ENCODE measurements around the gene NUBPL. TPM values are rescaled to one million over a fixed set of nuclear protein-coding genes. Genes with fewer than 3 reads are reported as not detected.

The NUBPL gene
- total RNA-seq, 1 experiment from 2014 or later, result 5.7 TPM

- DNase-seq (ENCODE audit: low read depth, low spot score), result no peak
- ATAC-seq, result no peak
- no TSS peak for BruUV-seq (replicated peaks)
- intact Hi-C loops (cut with micrococcal nuclease; ENCODE audit: unreplicated experiment), result no loop called here
- Histone ChIP-seq H3K27me3 (ENCODE audit: control insufficient read depth, insufficient read depth, low read length) (no peaks in the 10 kb centered on the region), H3K4me1 (ENCODE audit: control insufficient read depth, insufficient read depth, low read length) (no peaks in the 10 kb centered on the region), H3K4me3 (ENCODE audit: low read depth in 2 of 2, low read length in 2 of 2) (no peak overlapping the region), H3K9me3 (ENCODE audit: control insufficient read depth, insufficient read depth, low read depth, low read length) (no peaks in the 10 kb centered on the region), H3K27ac (ENCODE audit: low read length) (no peak overlapping the region), H3K36me3 (ENCODE audit: control insufficient read depth, insufficient read depth, low read length) (no peaks in the 10 kb centered on the region)
- ChIA-PET POLR2A (no interaction called here), CTCF (no interaction called here)
- TF ChIP-seq TCF7L2 (IDR thresholded peaks at IDR 0.05; ENCODE audit: low read depth, low read length), result no peak
- no peak for TF ChIP-seq CTCF (IDR thresholded peaks at IDR 0.05)
- no peak for TF ChIP-seq POLR2AphosphoS5 (IDR thresholded peaks at IDR 0.05; ENCODE audit: low read depth, low read length)
- TF ChIP-seq, protein P1, sequence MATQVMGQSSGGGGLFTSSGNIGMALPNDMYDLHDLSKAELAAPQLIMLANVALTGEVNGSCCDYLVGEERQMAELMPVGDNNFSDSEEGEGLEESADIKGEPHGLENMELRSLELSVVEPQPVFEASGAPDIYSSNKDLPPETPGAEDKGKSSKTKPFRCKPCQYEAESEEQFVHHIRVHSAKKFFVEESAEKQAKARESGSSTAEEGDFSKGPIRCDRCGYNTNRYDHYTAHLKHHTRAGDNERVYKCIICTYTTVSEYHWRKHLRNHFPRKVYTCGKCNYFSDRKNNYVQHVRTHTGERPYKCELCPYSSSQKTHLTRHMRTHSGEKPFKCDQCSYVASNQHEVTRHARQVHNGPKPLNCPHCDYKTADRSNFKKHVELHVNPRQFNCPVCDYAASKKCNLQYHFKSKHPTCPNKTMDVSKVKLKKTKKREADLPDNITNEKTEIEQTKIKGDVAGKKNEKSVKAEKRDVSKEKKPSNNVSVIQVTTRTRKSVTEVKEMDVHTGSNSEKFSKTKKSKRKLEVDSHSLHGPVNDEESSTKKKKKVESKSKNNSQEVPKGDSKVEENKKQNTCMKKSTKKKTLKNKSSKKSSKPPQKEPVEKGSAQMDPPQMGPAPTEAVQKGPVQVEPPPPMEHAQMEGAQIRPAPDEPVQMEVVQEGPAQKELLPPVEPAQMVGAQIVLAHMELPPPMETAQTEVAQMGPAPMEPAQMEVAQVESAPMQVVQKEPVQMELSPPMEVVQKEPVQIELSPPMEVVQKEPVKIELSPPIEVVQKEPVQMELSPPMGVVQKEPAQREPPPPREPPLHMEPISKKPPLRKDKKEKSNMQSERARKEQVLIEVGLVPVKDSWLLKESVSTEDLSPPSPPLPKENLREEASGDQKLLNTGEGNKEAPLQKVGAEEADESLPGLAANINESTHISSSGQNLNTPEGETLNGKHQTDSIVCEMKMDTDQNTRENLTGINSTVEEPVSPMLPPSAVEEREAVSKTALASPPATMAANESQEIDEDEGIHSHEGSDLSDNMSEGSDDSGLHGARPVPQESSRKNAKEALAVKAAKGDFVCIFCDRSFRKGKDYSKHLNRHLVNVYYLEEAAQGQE (IDR thresholded peaks at IDR 0.05; ENCODE audit: insufficient read depth in 1 of 2, low read depth in 2 of 2, low read length in 1 of 2), result no peak
- TF ChIP-seq SIN3A (IDR thresholded peaks at IDR 0.05; ENCODE audit: borderline replicate concordance, insufficient read depth, low read depth, low read length), result no peak
- in situ Hi-C loops (cut with HindIII; ENCODE audit: low pct_unique_long_range_greater_than_20kb, low sequenced_read_pairs), result no loop called here
These were observed 17.7 kb downstream of the NUBPL start for GRCh38 chr14:31578792-31579501.

- ATAC-seq (no peak), DNase-seq (ENCODE audit: low read depth, low spot score) (no peak)
- ChIA-PET CTCF (no interaction called here), POLR2A (no interaction called here)
- Histone ChIP-seq H3K36me3 (ENCODE audit: control insufficient read depth, insufficient read depth, low read length) (no peaks in the 10 kb centered on the region), H3K4me1 (ENCODE audit: control insufficient read depth, insufficient read depth, low read length) (no peaks in the 10 kb centered on the region), H3K9me3 (ENCODE audit: control insufficient read depth, insufficient read depth, low read depth, low read length) (no peaks in the 10 kb centered on the region), H3K4me3 (ENCODE audit: low read depth in 2 of 2, low read length in 2 of 2) (no peak overlapping the region), H3K27me3 (ENCODE audit: control insufficient read depth, insufficient read depth, low read length) (no peaks in the 10 kb centered on the region), H3K27ac (ENCODE audit: low read length) (no peak overlapping the region)
- BruUV-seq (replicated peaks), result no TSS peak
- in situ Hi-C loops (cut with HindIII; ENCODE audit: low pct_unique_long_range_greater_than_20kb, low sequenced_read_pairs) (no loop called here), intact Hi-C loops (cut with micrococcal nuclease; ENCODE audit: unreplicated experiment) (no loop called here)
- no peak for TF ChIP-seq SIN3A (IDR thresholded peaks at IDR 0.05; ENCODE audit: borderline replicate concordance, insufficient read depth, low read depth, low read length)
- TF ChIP-seq, protein P1 (IDR thresholded peaks at IDR 0.05; ENCODE audit: insufficient read depth in 1 of 2, low read depth in 2 of 2, low read length in 1 of 2), result no peak
- TF ChIP-seq CTCF (IDR thresholded peaks at IDR 0.05), result no peak
- TF ChIP-seq POLR2AphosphoS5 (IDR thresholded peaks at IDR 0.05; ENCODE audit: low read depth, low read length), result no peak
- TF ChIP-seq TCF7L2 (IDR thresholded peaks at IDR 0.05; ENCODE audit: low read depth, low read length), result no peak
These were observed 19.0 kb downstream of the NUBPL start for GRCh38 chr14:31580234-31580633.
